Skeletal muscle tissue (tissue), 4 donors: Measurements from ENCODE around the gene WBP1L. TPM values are rescaled to one million over a fixed set of nuclear protein-coding genes. Genes with fewer than 3 reads are reported as not detected.

ENCODE experiments used
- H3K27ac ChIP-seq: one replicate; pipeline ENCODE4 v1.7.0; 2013; ENCODE audit warnings: mild to moderate bottlenecking, low read depth, low read length, inconsistent platforms
- H3K27me3 ChIP-seq, 3 donors: one replicate each; pipeline ENCODE4 v1.7.0; 2013; ENCODE audit warnings: low read length in 3 of 3; ENCODE audit not compliant: control insufficient read depth in 3 of 3, insufficient read depth in 3 of 3
- H3K36me3 ChIP-seq, 3 donors: one replicate each; pipeline ENCODE4 v1.7.0; 2013; ENCODE audit warnings: low read length in 3 of 3; ENCODE audit not compliant: control insufficient read depth in 3 of 3, insufficient read depth in 3 of 3
- H3K4me1 ChIP-seq, 3 donors: one replicate each; pipeline ENCODE4 v1.7.0; 2013; ENCODE audit warnings: low read length in 3 of 3, mild to moderate bottlenecking in 3 of 3; ENCODE audit not compliant: control insufficient read depth in 3 of 3, insufficient read depth in 3 of 3
- H3K4me3 ChIP-seq, 3 donors: one replicate each; pipeline ENCODE4 v1.7.0; 2013; ENCODE audit warnings: low read length in 3 of 3
- H3K9ac ChIP-seq, 3 donors: one replicate each; pipeline ENCODE4 v1.7.0; 2013; ENCODE audit warnings: low read length in 3 of 3, mild to moderate bottlenecking in 3 of 3, moderate library complexity in 2 of 3, low read depth in 1 of 3
- H3K9me3 ChIP-seq, 3 donors: one replicate each; pipeline ENCODE4 v1.7.0; 2013; ENCODE audit warnings: low read length in 3 of 3; ENCODE audit not compliant: control insufficient read depth in 3 of 3
- total RNA-seq: library from RNA; depleted of rRNA; stranded (reverse); fragments of >200 nt; gene quantifications from one replicate; pipeline ENCODE4 v1.2.3, GENCODE V29; 2014
- donor health status: Osteomylitis.

WBP1L gene
- total RNA-seq, 1 donor from 2014 or later: 24.0 TPM

GRCh38 chr10:102776779-102777456 lies 33.2 kb downstream of the WBP1L start:
- Histone ChIP-seq H3K4me3 (peak overlapping the region; percentile 68 to 97 (median 92)), H3K4me1 (peaks cover 71 to 86% (median 83%) of the 10 kb centered on the region in 3 donors)

GRCh38 chr10:102777711-102778453 lies 34.1 kb downstream of the WBP1L start:
- Histone ChIP-seq H3K4me3 (peak overlapping the region; percentile 68 to 97 (median 92)), H3K9ac (peak overlapping the region; percentile 82 to 99 (median 96)), H3K36me3 (peaks cover 0 to 4% (median 0%) of the 10 kb centered on the region in 3 donors), H3K9me3 (no peaks in the 10 kb centered on the region), H3K27ac (peak overlapping the region; percentile 100), H3K4me1 (peaks cover 79 to 95% (median 89%) of the 10 kb centered on the region in 3 donors), H3K27me3 (no peaks in the 10 kb centered on the region)

More at GRCh38 chr10:102776779-102777456, 33.2 kb downstream of the WBP1L start:
- H3K27ac ChIP-seq: peak overlapping the region; percentile 100
- H3K36me3 ChIP-seq: peaks cover 0 to 4% (median 0%) of the 10 kb centered on the region in 3 donors
- H3K27me3 ChIP-seq: no peaks in the 10 kb centered on the region
- no peaks in the 10 kb centered on the region for H3K9me3 ChIP-seq
- peak overlapping the region; percentile 82 to 99 (median 96) for H3K9ac ChIP-seq

- Histone ChIP-seq H3K4me1 (peaks cover 84 to 97% (median 92%) of the 10 kb centered on the region in 3 donors), H3K9me3 (no peaks in the 10 kb centered on the region), H3K27ac (peak overlapping the region; percentile 100), H3K27me3 (no peaks in the 10 kb centered on the region), H3K9ac (peak overlapping the region in 1 of 3 donors; percentile 9), H3K36me3 (peaks cover 0 to 4% (median 0%) of the 10 kb centered on the region in 3 donors), H3K4me3 (peak overlapping the region in 1 of 3 donors; percentile 68)
Observed at GRCh38 chr10:102778781-102779180, 35.0 kb downstream of the WBP1L start.

GRCh38 chr10:102779680-102780526 lies 36.2 kb downstream of the WBP1L start:
- H3K27ac ChIP-seq: peak overlapping the region; percentile 100
- peak overlapping the region in 2 of 3 donors; percentile 21 to 54 for H3K4me3 ChIP-seq
- peaks cover 77 to 90% (median 85%) of the 10 kb centered on the region in 3 donors for H3K4me1 ChIP-seq

GRCh38 chr10:102780527-102780808 lies 36.7 kb downstream of the WBP1L start:
- Histone ChIP-seq H3K4me1 (peaks cover 75 to 88% (median 82%) of the 10 kb centered on the region in 3 donors), H3K9me3 (no peaks in the 10 kb centered on the region), H3K4me3 (peak overlapping the region; percentile 0 to 54 (median 22)), H3K36me3 (peaks cover 0 to 4% (median 0%) of the 10 kb centered on the region in 3 donors), H3K27me3 (no peaks in the 10 kb centered on the region), H3K27ac (peak overlapping the region; percentile 100), H3K9ac (peak overlapping the region in 1 of 3 donors; percentile 63)

More at GRCh38 chr10:102779680-102780526, 36.2 kb downstream of the WBP1L start:
- Histone ChIP-seq H3K9me3 (no peaks in the 10 kb centered on the region), H3K9ac (peak overlapping the region; percentile 26 to 62 (median 51)), H3K27me3 (no peaks in the 10 kb centered on the region), H3K36me3 (peaks cover 0 to 4% (median 0%) of the 10 kb centered on the region in 3 donors)

GRCh38 chr10:102781090-102781920 lies 37.6 kb downstream of the WBP1L start:
- H3K9ac ChIP-seq: peak overlapping the region; percentile 52 to 63 (median 63)
- H3K9me3 ChIP-seq: no peaks in the 10 kb centered on the region
- peak overlapping the region; percentile 19 to 54 (median 49) for H3K4me3 ChIP-seq
- H3K36me3 ChIP-seq: peaks cover 0 to 4% (median 0%) of the 10 kb centered on the region in 3 donors
- H3K27ac ChIP-seq: peak overlapping the region; percentile 100
- H3K27me3 ChIP-seq: no peaks in the 10 kb centered on the region
- H3K4me1 ChIP-seq: peaks cover 78 to 88% (median 87%) of the 10 kb centered on the region in 3 donors

GRCh38 chr10:102781921-102782557 lies 38.3 kb downstream of the WBP1L start:
- peak overlapping the region in 2 of 3 donors; percentile 45 to 62 for H3K4me3 ChIP-seq
- H3K27me3 ChIP-seq: no peaks in the 10 kb centered on the region
- peaks cover 0 to 4% (median 0%) of the 10 kb centered on the region in 3 donors for H3K36me3 ChIP-seq
- H3K9ac ChIP-seq: peak overlapping the region; percentile 30 to 80 (median 68)
- H3K27ac ChIP-seq: peak overlapping the region; percentile 100
- peaks cover 85 to 88% (median 87%) of the 10 kb centered on the region in 3 donors for H3K4me1 ChIP-seq
- no peaks in the 10 kb centered on the region for H3K9me3 ChIP-seq

- peaks cover 0 to 4% (median 0%) of the 10 kb centered on the region in 3 donors for H3K36me3 ChIP-seq
- no peaks in the 10 kb centered on the region for H3K9me3 ChIP-seq
- no peaks in the 10 kb centered on the region for H3K27me3 ChIP-seq
- peaks cover 83 to 86% (median 83%) of the 10 kb centered on the region in 3 donors for H3K4me1 ChIP-seq
- H3K27ac ChIP-seq: peak overlapping the region; percentile 100
- peak overlapping the region; percentile 45 to 67 (median 62) for H3K4me3 ChIP-seq
- peak overlapping the region; percentile 30 to 80 (median 68) for H3K9ac ChIP-seq
Observed at GRCh38 chr10:102782673-102783551, 39.2 kb downstream of the WBP1L start.
